ENCODE data around the gene ITPRIPL2.

The ITPRIPL2 gene

GRCh38 chr16:19170043-19170655 lies 56.4 kb downstream of the ITPRIPL2 start:
- no peak for DNase-seq (ENCODE audit: low spot score)
- TF ChIP-seq CTCF (IDR thresholded peaks at IDR 0.05; ENCODE audit: extremely low read depth, missing control alignments): no peak
